Stimulated activated naive CD8-positive, alpha-beta T cell treated with anti-CD3 and anti-CD28 coated beads, Interleukin-15, amount 100 ng/mL, for 72 hours (primary cell): ENCODE measurements around the gene DNAJC27.
A peak's percentile ranks its signal among the peaks of the same experiment; 100 is the strongest.

ENCODE experiments used
- ATAC-seq: fragments of 150-1000 bp; cut with Tn5 transposase; 2 replicates; pipeline ENCODE4 v1.10.0; 2021; ENCODE audit warnings: mild to moderate bottlenecking, moderate library complexity
- DNase-seq, 2 donors: peaks; one replicate each; pipeline ENCODE4 v3.0.0; 2021 to 2022
- H3K27ac Mint-ChIP-seq, 2 donors: one replicate each; pipeline ENCODE4 v1.8.0; 2022; ENCODE audit warnings: mild to moderate bottlenecking in 2 of 2, mixed read lengths in 2 of 2, moderate library complexity in 2 of 2
- H3K27me3 Mint-ChIP-seq: one replicate; pipeline ENCODE4 v1.8.0; 2022; ENCODE audit warnings: mixed read lengths
- H3K4me1 Mint-ChIP-seq: one replicate; pipeline ENCODE4 v1.8.0; 2022; ENCODE audit warnings: mild to moderate bottlenecking, mixed read lengths
- H3K4me3 Mint-ChIP-seq, 2 donors: one replicate each; pipeline ENCODE4 v1.8.0; 2022; ENCODE audit warnings: mild to moderate bottlenecking in 2 of 2, mixed read lengths in 2 of 2, moderate library complexity in 1 of 2
- H3K9me3 Mint-ChIP-seq, 2 donors: one replicate each; pipeline ENCODE4 v1.8.0; 2022; ENCODE audit warnings: mixed read lengths in 2 of 2

The DNAJC27 gene

GRCh38 chr2:24923106-24923505 is 48.6 kb downstream of the DNAJC27 start:
- Mint-ChIP-seq H3K27me3 (peaks cover 7% of the 10 kb centered on the region), H3K4me1 (peaks cover 21% of the 10 kb centered on the region), H3K9me3 (no peaks in the 10 kb centered on the region), H3K4me3 (no peak overlapping the region), H3K27ac (no peak overlapping the region)
- DNase-seq (no peak), ATAC-seq (no peak)

- peaks cover 7% of the 10 kb centered on the region for H3K27me3 Mint-ChIP-seq
- DNase-seq = no peak
- ATAC-seq = no peak
- no peak overlapping the region for H3K27ac Mint-ChIP-seq
- no peaks in the 10 kb centered on the region for H3K9me3 Mint-ChIP-seq
- peaks cover 27% of the 10 kb centered on the region for H3K4me1 Mint-ChIP-seq
- H3K4me3 Mint-ChIP-seq = no peak overlapping the region
These were observed 49.2 kb downstream of the DNAJC27 start for GRCh38 chr2:24922556-24922955.

GRCh38 chr2:24920809-24921441 is 50.8 kb downstream of the DNAJC27 start:
- H3K27ac Mint-ChIP-seq = peak overlapping the region in 1 of 2 donors; percentile 30
- no peak for ATAC-seq
- H3K4me1 Mint-ChIP-seq = peaks cover 43% of the 10 kb centered on the region
- no peak for DNase-seq
- H3K4me3 Mint-ChIP-seq = peak overlapping the region; percentile 64 to 76
- H3K27me3 Mint-ChIP-seq = peaks cover 7% of the 10 kb centered on the region
- no peaks in the 10 kb centered on the region for H3K9me3 Mint-ChIP-seq

GRCh38 chr2:24920098-24920808 is 51.5 kb downstream of the DNAJC27 start, which contains the start of gene ADCY3:
TSS of gene ADCY3 (minus strand) at chr2:24920237. CDS start at chr2:24918987, 1,250 bp downstream.
- no peaks in the 10 kb centered on the region for H3K9me3 Mint-ChIP-seq
- H3K27ac Mint-ChIP-seq = peak within 1 kb of the TSS; percentile 88 to 91
- DNase-seq = peak; percentile 64 to 71

GRCh38 chr2:24919506-24920097 is 52.2 kb downstream of the DNAJC27 start:
- no peaks in the 10 kb centered on the region for H3K9me3 Mint-ChIP-seq
- peak; percentile 42 to 49 for DNase-seq
- peaks cover 7% of the 10 kb centered on the region for H3K27me3 Mint-ChIP-seq
- peak overlapping the region; percentile 84 to 88 for H3K4me3 Mint-ChIP-seq
- peak overlapping the region; percentile 88 to 91 for H3K27ac Mint-ChIP-seq
- H3K4me1 Mint-ChIP-seq = peaks cover 54% of the 10 kb centered on the region
- peak; percentile 55 for ATAC-seq

More at GRCh38 chr2:24920098-24920808, 51.5 kb downstream of the DNAJC27 start, which contains the start of gene ADCY3:
- peaks cover 7% of the 10 kb centered on the region for H3K27me3 Mint-ChIP-seq
- peak; percentile 65 for ATAC-seq
- peaks cover 47% of the 10 kb centered on the region for H3K4me1 Mint-ChIP-seq
- H3K4me3 Mint-ChIP-seq = peak within 1 kb of the TSS; percentile 84 to 88

GRCh38 chr2:24919037-24919505 is 52.7 kb downstream of the DNAJC27 start:
- peak; percentile 77 for ATAC-seq
- DNase-seq = peak; percentile 57 to 84
- H3K27ac Mint-ChIP-seq = peak overlapping the region; percentile 88 to 91
- H3K4me3 Mint-ChIP-seq = peak overlapping the region; percentile 84 to 88
- H3K27me3 Mint-ChIP-seq = peaks cover 6% of the 10 kb centered on the region
- peaks cover 58% of the 10 kb centered on the region for H3K4me1 Mint-ChIP-seq
- H3K9me3 Mint-ChIP-seq = no peaks in the 10 kb centered on the region

- H3K9me3 Mint-ChIP-seq = no peaks in the 10 kb centered on the region
- no peak for ATAC-seq
- DNase-seq = no peak
- H3K27ac Mint-ChIP-seq = peak overlapping the region in 1 of 2 donors; percentile 91
- H3K4me1 Mint-ChIP-seq = peaks cover 64% of the 10 kb centered on the region
- peak overlapping the region; percentile 84 to 88 for H3K4me3 Mint-ChIP-seq
- H3K27me3 Mint-ChIP-seq = no peaks in the 10 kb centered on the region
These were observed 53.3 kb downstream of the DNAJC27 start for GRCh38 chr2:24918326-24919036.

- Mint-ChIP-seq H3K4me3 (peak overlapping the region; percentile 84 to 88), H3K9me3 (no peaks in the 10 kb centered on the region), H3K27ac (peak overlapping the region in 1 of 2 donors; percentile 73), H3K27me3 (no peaks in the 10 kb centered on the region), H3K4me1 (peaks cover 70% of the 10 kb centered on the region)
- DNase-seq (no peak), ATAC-seq (no peak)
These were observed 53.9 kb downstream of the DNAJC27 start for GRCh38 chr2:24917731-24918325.

- DNase-seq (peak; percentile 52 to 66), ATAC-seq (peak; percentile 64)
- no peaks in the 10 kb centered on the region for H3K9me3 Mint-ChIP-seq
- H3K27ac Mint-ChIP-seq = peak overlapping the region in 1 of 2 donors; percentile 20
- no peaks in the 10 kb centered on the region for H3K27me3 Mint-ChIP-seq
- H3K4me3 Mint-ChIP-seq = peak overlapping the region; percentile 84 to 88
- H3K4me1 Mint-ChIP-seq = peaks cover 73% of the 10 kb centered on the region
These were observed 54.7 kb downstream of the DNAJC27 start for GRCh38 chr2:24917086-24917485.

GRCh38 chr2:24915796-24916195 is 56.0 kb downstream of the DNAJC27 start:
- DNase-seq (no peak), ATAC-seq (no peak)
- Mint-ChIP-seq H3K4me1 (peaks cover 73% of the 10 kb centered on the region), H3K27me3 (no peaks in the 10 kb centered on the region), H3K4me3 (no peak overlapping the region), H3K27ac (no peak overlapping the region), H3K9me3 (no peaks in the 10 kb centered on the region)

GRCh38 chr2:24915175-24915574 is 56.6 kb downstream of the DNAJC27 start:
- ATAC-seq (no peak), DNase-seq (no peak)
- H3K9me3 Mint-ChIP-seq = no peaks in the 10 kb centered on the region
- H3K4me1 Mint-ChIP-seq = peaks cover 69% of the 10 kb centered on the region
- no peak overlapping the region for H3K27ac Mint-ChIP-seq
- no peaks in the 10 kb centered on the region for H3K27me3 Mint-ChIP-seq
- H3K4me3 Mint-ChIP-seq = no peak overlapping the region

GRCh38 chr2:24914713-24915112 is 57.0 kb downstream of the DNAJC27 start:
- DNase-seq (no peak), ATAC-seq (no peak)
- H3K27me3 Mint-ChIP-seq = no peaks in the 10 kb centered on the region
- no peak overlapping the region for H3K27ac Mint-ChIP-seq
- no peaks in the 10 kb centered on the region for H3K9me3 Mint-ChIP-seq
- peaks cover 69% of the 10 kb centered on the region for H3K4me1 Mint-ChIP-seq
- no peak overlapping the region for H3K4me3 Mint-ChIP-seq

GRCh38 chr2:24913911-24914310 is 57.8 kb downstream of the DNAJC27 start:
- DNase-seq (no peak), ATAC-seq (no peak)
- H3K9me3 Mint-ChIP-seq = no peaks in the 10 kb centered on the region
- H3K4me1 Mint-ChIP-seq = peaks cover 68% of the 10 kb centered on the region
- H3K4me3 Mint-ChIP-seq = no peak overlapping the region
- H3K27me3 Mint-ChIP-seq = no peaks in the 10 kb centered on the region
- H3K27ac Mint-ChIP-seq = no peak overlapping the region

- peaks cover 64% of the 10 kb centered on the region for H3K4me1 Mint-ChIP-seq
- H3K27me3 Mint-ChIP-seq = no peaks in the 10 kb centered on the region
- ATAC-seq = no peak
- no peaks in the 10 kb centered on the region for H3K9me3 Mint-ChIP-seq
- no peak overlapping the region for H3K4me3 Mint-ChIP-seq
- no peak for DNase-seq
- no peak overlapping the region for H3K27ac Mint-ChIP-seq
These were observed 58.8 kb downstream of the DNAJC27 start for GRCh38 chr2:24912986-24913385.

GRCh38 chr2:24912523-24912922 is 59.2 kb downstream of the DNAJC27 start:
- ATAC-seq (no peak), DNase-seq (no peak)

More at GRCh38 chr2:24912523-24912922, 59.2 kb downstream of the DNAJC27 start:
- H3K27me3 Mint-ChIP-seq = no peaks in the 10 kb centered on the region
- peaks cover 61% of the 10 kb centered on the region for H3K4me1 Mint-ChIP-seq
- H3K9me3 Mint-ChIP-seq = no peaks in the 10 kb centered on the region
- H3K27ac Mint-ChIP-seq = no peak overlapping the region
- H3K4me3 Mint-ChIP-seq = no peak overlapping the region
